Lower lobe of right lung (tissue), 2 donors: ENCODE results near the gene EPG5. TPM values are rescaled to one million over a fixed set of nuclear protein-coding genes. Genes with fewer than 3 reads are reported as not detected.

ENCODE experiments used
- ATAC-seq, 2 donors: fragments of 200-7000 bp; cut with Tn5 transposase; one replicate each; pipeline ENCODE4 v1.9.1; 2020 to 2022; ENCODE audit warnings: mild to moderate bottlenecking in 2 of 2, moderate library complexity in 2 of 2
- DNase-seq: peaks from one replicate; pipeline ENCODE4 v3.0.0-alpha.2; 2020
- H3K27ac ChIP-seq: fragments of 200-600 bp; one replicate; pipeline ENCODE4 v1.8.0; 2022
- H3K27me3 ChIP-seq: fragments of 200-600 bp; one replicate; pipeline ENCODE4 v1.8.0; 2022; ENCODE audit warnings: low read depth
- H3K36me3 ChIP-seq: fragments of 200-600 bp; one replicate; pipeline ENCODE4 v1.8.0; 2022; ENCODE audit warnings: mild to moderate bottlenecking
- H3K4me1 ChIP-seq: fragments of 200-600 bp; one replicate; pipeline ENCODE4 v1.8.0; 2022
- H3K4me3 ChIP-seq: fragments of 200-600 bp; one replicate; pipeline ENCODE4 v1.8.0; 2022; ENCODE audit warnings: mild to moderate bottlenecking
- H3K9me3 ChIP-seq: fragments of 200-600 bp; one replicate; pipeline ENCODE4 v1.8.0; 2022
- CTCF ChIP-seq: fragments of 200-600 bp; IDR thresholded peaks from one replicate; pipeline ENCODE4 v1.8.0; 2022; ENCODE audit warnings: antibody characterized with exemption, mild to moderate bottlenecking
- intact Hi-C: fragments of 100-400 bp; cut with DNase I; formaldehyde crosslinking; loops from one replicate; pipeline ENCODE4 v1.11.0; 2022
- total RNA-seq: library from RNA; stranded (reverse); fragmentation: NEBNext Ultra II Directional; extraction: Animal tissue kit (Norgen Biotek cat#: 25700); gene quantifications from one replicate; pipeline ENCODE4 v1.2.1, GENCODE V29; 2021
- donor health status: DM: no; HTN: yes; CAD: no; lungs with severe emphysema.

Gene EPG5
- total RNA-seq, 1 donor from 2014 or later: 38.8 TPM

DNA sequence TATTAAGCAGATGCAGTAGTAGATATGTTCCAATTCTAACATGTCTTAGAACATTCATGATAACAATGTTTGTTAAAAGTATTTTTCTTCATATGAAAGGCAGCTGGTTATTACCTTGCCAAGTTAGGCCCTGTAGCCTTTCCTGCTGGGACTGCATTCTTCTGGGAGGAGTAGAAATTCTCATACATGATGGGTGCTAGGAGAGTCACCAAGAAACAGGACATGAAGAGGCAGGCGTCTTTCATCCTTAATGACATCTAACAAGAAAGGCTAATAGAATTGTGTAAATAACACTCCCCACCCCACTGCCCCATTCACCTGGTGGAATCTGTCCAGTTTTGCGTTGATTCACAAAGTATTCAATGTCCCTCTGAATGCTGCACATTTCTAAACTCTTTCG lies 24.7 kb upstream of the EPG5 start:
- Histone ChIP-seq H3K27ac (no peak overlapping the region), H3K27me3 (no peaks in the 10 kb centered on the region), H3K36me3 (peaks cover 30% of the 10 kb centered on the region), H3K4me3 (no peak overlapping the region), H3K4me1 (no peaks in the 10 kb centered on the region), H3K9me3 (no peaks in the 10 kb centered on the region)
- ATAC-seq (no peak), DNase-seq (no peak)
- no peak for TF ChIP-seq CTCF
- intact Hi-C loops: no loop called here

DNA sequence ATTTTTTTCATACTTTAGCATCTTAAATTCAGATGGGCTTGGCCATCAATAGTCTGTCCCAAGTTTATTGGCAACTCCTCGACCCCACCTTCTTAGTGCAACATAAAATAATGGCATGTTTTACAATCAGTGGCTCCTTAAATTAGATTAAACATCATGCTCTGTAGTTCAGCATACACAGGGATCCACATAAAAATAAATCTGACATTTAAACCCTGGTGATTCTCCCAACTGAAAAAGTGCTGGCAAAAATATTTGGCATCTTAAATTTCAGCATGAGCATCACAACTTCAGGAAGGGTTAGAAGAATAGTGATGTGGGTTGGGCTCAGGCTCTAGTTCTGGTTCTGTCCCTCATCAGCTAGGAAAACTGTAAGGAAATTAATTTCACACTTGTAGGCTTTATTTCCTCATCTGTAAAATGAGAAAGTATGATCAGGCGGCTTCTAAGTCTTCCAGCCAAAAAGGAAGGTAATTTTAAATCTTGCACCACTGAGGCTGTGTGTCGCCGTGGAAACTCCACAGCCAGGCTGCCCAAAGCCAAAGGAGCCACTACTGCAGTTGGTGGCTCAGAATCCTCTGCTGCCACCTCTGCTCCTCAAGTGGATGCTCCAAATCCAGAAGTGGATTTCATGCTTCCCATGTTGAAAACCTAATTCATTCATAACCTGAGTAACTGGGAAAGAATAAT lies 17.6 kb upstream of the EPG5 start:
- ATAC-seq: no peak
- Histone ChIP-seq H3K4me1 (no peaks in the 10 kb centered on the region), H3K9me3 (no peaks in the 10 kb centered on the region), H3K27ac (no peak overlapping the region), H3K4me3 (no peak overlapping the region), H3K27me3 (no peaks in the 10 kb centered on the region), H3K36me3 (peaks cover 11% of the 10 kb centered on the region)
- intact Hi-C loops: no loop called here
- no peak for DNase-seq
- TF ChIP-seq CTCF: no peak

DNA sequence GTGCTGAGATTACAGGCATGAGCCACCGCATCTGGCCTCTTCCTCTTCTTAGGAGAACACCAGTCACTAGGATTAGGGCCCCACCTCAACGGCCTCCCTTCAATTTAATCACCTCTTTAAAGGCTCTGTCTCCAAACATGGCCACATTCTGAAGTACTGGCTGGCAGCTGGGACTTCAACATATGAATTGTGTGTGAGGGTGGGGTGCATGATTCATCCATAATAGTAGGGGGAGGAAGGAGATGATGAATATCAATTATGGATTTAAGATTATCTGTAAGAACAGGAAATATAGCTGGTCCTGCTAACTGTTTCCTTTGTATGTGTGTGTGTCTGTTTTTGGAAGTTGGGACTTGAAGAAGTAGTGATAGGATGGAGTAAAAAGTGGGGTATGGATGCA lies 14.7 kb upstream of the EPG5 start:
- H3K4me1 ChIP-seq: no peaks in the 10 kb centered on the region
- no peaks in the 10 kb centered on the region for H3K9me3 ChIP-seq
- H3K27me3 ChIP-seq: no peaks in the 10 kb centered on the region
- H3K4me3 ChIP-seq: no peak overlapping the region
- TF ChIP-seq CTCF: no peak
- DNase-seq: no peak
- intact Hi-C loops: no loop called here
- no peaks in the 10 kb centered on the region for H3K36me3 ChIP-seq
- no peak for ATAC-seq
- no peak overlapping the region for H3K27ac ChIP-seq

DNA sequence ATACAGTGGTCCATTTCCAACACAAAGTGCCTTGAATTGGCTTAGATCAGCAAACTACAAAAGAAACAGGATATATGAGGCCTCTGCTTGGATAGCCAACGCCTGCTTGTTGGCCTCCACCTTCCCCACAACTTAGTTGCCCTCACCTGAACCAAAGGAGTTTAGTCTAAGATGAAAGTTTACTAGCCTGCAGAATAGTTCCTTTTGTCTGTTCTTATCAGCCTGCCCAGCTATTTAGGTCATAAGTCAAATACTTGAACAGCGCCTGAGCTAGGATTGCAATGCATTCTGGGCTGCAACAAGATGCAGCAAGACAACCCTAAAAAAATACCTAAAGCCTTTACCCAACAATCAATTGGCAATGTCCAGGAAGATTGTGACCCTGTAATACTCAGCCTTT lies 13.1 kb upstream of the EPG5 start:
- Histone ChIP-seq H3K27me3 (no peaks in the 10 kb centered on the region), H3K4me1 (no peaks in the 10 kb centered on the region), H3K9me3 (no peaks in the 10 kb centered on the region), H3K4me3 (no peak overlapping the region), H3K27ac (no peak overlapping the region), H3K36me3 (no peaks in the 10 kb centered on the region)
- ATAC-seq (no peak), DNase-seq (no peak)
- intact Hi-C loops: no loop called here
- TF ChIP-seq CTCF: no peak

GRCh38 chr18:45978084-45978483 lies 11.0 kb upstream of the EPG5 start:
- peak; percentile 28 to 50 for ATAC-seq
- intact Hi-C loops: no loop called here
- Histone ChIP-seq H3K27me3 (no peaks in the 10 kb centered on the region), H3K36me3 (no peaks in the 10 kb centered on the region), H3K27ac (no peak overlapping the region), H3K4me1 (peaks cover 10% of the 10 kb centered on the region), H3K4me3 (no peak overlapping the region), H3K9me3 (no peaks in the 10 kb centered on the region)
- no peak for TF ChIP-seq CTCF
- no peak for DNase-seq

- Histone ChIP-seq H3K4me1 (peaks cover 10% of the 10 kb centered on the region), H3K36me3 (no peaks in the 10 kb centered on the region), H3K27ac (no peak overlapping the region), H3K27me3 (no peaks in the 10 kb centered on the region), H3K4me3 (no peak overlapping the region), H3K9me3 (no peaks in the 10 kb centered on the region)
- intact Hi-C loops: no loop called here
- TF ChIP-seq CTCF: no peak
- no peak for ATAC-seq
- DNase-seq: no peak
Measured at GRCh38 chr18:45976974-45977373, 9.8 kb upstream of the EPG5 start.
